Measurements from ENCODE around the gene PHC2.

The PHC2 gene

GRCh38 chr1:33348676-33349080 lies 82.2 kb downstream of the PHC2 start:
- no peak for DNase-seq

- DNase-seq = no peak
These were observed 82.7 kb downstream of the PHC2 start for GRCh38 chr1:33348194-33348593.

- DNase-seq = no peak
These were observed 83.3 kb downstream of the PHC2 start for GRCh38 chr1:33347650-33347992.

- no peak for DNase-seq
These were observed 83.8 kb downstream of the PHC2 start for GRCh38 chr1:33346927-33347649.

- no peak for DNase-seq
These were observed 84.4 kb downstream of the PHC2 start for GRCh38 chr1:33346533-33346926.

GRCh38 chr1:33344896-33345560 lies 85.9 kb downstream of the PHC2 start:
- no peak for DNase-seq

GRCh38 chr1:33343539-33343938 lies 87.4 kb downstream of the PHC2 start:
- no peak for DNase-seq

- DNase-seq = peak; percentile 98
These were observed 88.7 kb downstream of the PHC2 start for GRCh38 chr1:33342041-33342723.

GRCh38 chr1:33341190-33341589 lies 89.7 kb downstream of the PHC2 start:
- DNase-seq = no peak

- DNase-seq = no peak
These were observed 91.5 kb downstream of the PHC2 start for GRCh38 chr1:33339413-33339812.

GRCh38 chr1:33338440-33339211 lies 92.3 kb downstream of the PHC2 start:
- DNase-seq = no peak

GRCh38 chr1:33338048-33338439 lies 92.9 kb downstream of the PHC2 start:
- no peak for DNase-seq

GRCh38 chr1:33337441-33337840 lies 93.5 kb downstream of the PHC2 start:
- DNase-seq = no peak

GRCh38 chr1:33336580-33336979 lies 94.3 kb downstream of the PHC2 start:
- peak; percentile 72 for DNase-seq

- no peak for DNase-seq
These were observed 95.9 kb downstream of the PHC2 start for GRCh38 chr1:33335020-33335419.

- DNase-seq = no peak
These were observed 96.8 kb downstream of the PHC2 start for GRCh38 chr1:33334081-33334552.

- no peak for DNase-seq
These were observed 98.0 kb downstream of the PHC2 start for GRCh38 chr1:33332881-33333280.

- no peak for DNase-seq
These were observed 98.5 kb downstream of the PHC2 start for GRCh38 chr1:33332357-33332789.

- no peak for DNase-seq
These were observed 99.2 kb downstream of the PHC2 start for GRCh38 chr1:33331444-33332356.

- DNase-seq = no peak
These were observed 100.0 kb downstream of the PHC2 start for GRCh38 chr1:33330906-33331305.

GRCh38 chr1:33330361-33330890 lies 100.5 kb downstream of the PHC2 start:
- no peak for DNase-seq

Data from SHP77 treated with DMSO at 0.1 percent for 48 hours (cell line).